SU-DHL-6 (cell line): ENCODE data around the gene GPNMB.
A peak's percentile ranks its signal among the peaks of the same experiment; 100 is the strongest.

Source experiments
- H2AFZ ChIP-seq: fragments of 200-600 bp; sonication (generic); 2 replicates; pipeline ENCODE4 v1.6.1; 2014; ENCODE audit warnings: low read depth, mild to moderate bottlenecking, moderate library complexity, mixed read lengths, antibody characterized with exemption, low read length; ENCODE audit not compliant: severe bottlenecking
- H3F3A ChIP-seq: fragments of 200-600 bp; shearing (Covaris generic); 2 replicates; pipeline ENCODE4 v1.6.0; 2016; ENCODE audit warnings: antibody characterized with exemption, mild to moderate bottlenecking; ENCODE audit not compliant: insufficient read depth
- H3K27ac ChIP-seq: fragments of 200-600 bp; sonication (generic); 2 replicates; pipeline ENCODE4 v1.5.1; 2016; ENCODE audit warnings: low read depth, mild to moderate bottlenecking, low read length, moderate library complexity, mixed read lengths
- H3K27me3 ChIP-seq: fragments of 200-600 bp; sonication (generic), shearing (Covaris generic); 2 replicates; pipeline ENCODE4 v1.6.0; 2014; ENCODE audit warnings: mild to moderate bottlenecking, low read length
- H3K36me3 ChIP-seq: fragments of 200-600 bp; sonication (generic); 2 replicates; pipeline ENCODE4 v1.6.1; 2014; ENCODE audit warnings: mild to moderate bottlenecking, low read length, mixed read lengths
- H3K4me2 ChIP-seq: fragments of 300-600, 200-600 bp; shearing (Covaris generic), sonication (generic); 2 replicates; pipeline ENCODE4 v1.6.0; 2014; ENCODE audit warnings: low read length, low read depth, mild to moderate bottlenecking; ENCODE audit not compliant: poor library complexity, severe bottlenecking
- H3K4me3 ChIP-seq: fragments of 200-600 bp; sonication (generic); 2 replicates; pipeline ENCODE4 v1.5.1; 2014; ENCODE audit warnings: antibody characterized with exemption, low read length, mild to moderate bottlenecking, mixed read lengths; ENCODE audit not compliant: insufficient read depth, poor library complexity, severe bottlenecking
- H3K79me2 ChIP-seq: fragments of 200-600 bp; sonication (generic); 2 replicates; pipeline ENCODE4 v1.6.1; 2014; ENCODE audit warnings: mild to moderate bottlenecking, low read length, moderate library complexity; ENCODE audit not compliant: insufficient read depth
- H3K9ac ChIP-seq: fragments of 200-600 bp; sonication (generic); 2 replicates; pipeline ENCODE4 v1.7.0; 2014; ENCODE audit warnings: mild to moderate bottlenecking, low read length
- H3K9me2 ChIP-seq: fragments of 200-600 bp; sonication (generic); replicated peaks from 2 replicates; pipeline ENCODE4 v1.6.1; 2014; ENCODE audit warnings: low read length; ENCODE audit not compliant: insufficient read depth
- H3K9me3 ChIP-seq: fragments of 200-600 bp; sonication (generic); 2 replicates; pipeline ENCODE4 v1.6.1; 2014; ENCODE audit warnings: low read length, mixed read lengths; ENCODE audit not compliant: insufficient read depth
- H4K20me1 ChIP-seq: fragments of 200-600 bp; sonication (generic); 2 replicates; pipeline ENCODE4 v1.6.1; 2014; ENCODE audit warnings: low read depth, mild to moderate bottlenecking, antibody characterized with exemption, low read length, moderate library complexity, mixed read lengths
- CTCF ChIP-seq: fragments of 200-600 bp; sonication (generic); IDR thresholded peaks from one replicate; pipeline ENCODE4 v1.5.1; 2017; ENCODE audit warnings: antibody characterized with exemption, mild to moderate bottlenecking, low read length, moderate library complexity; ENCODE audit not compliant: insufficient read depth, poor library complexity, severe bottlenecking
- EZH2phosphoT487 ChIP-seq: fragments of 200-600 bp; sonication (generic), shearing (Covaris generic); conservative IDR thresholded peaks from 2 replicates; pipeline ENCODE4 v1.6.1; 2018; ENCODE audit warnings: mild to moderate bottlenecking, antibody characterized with exemption, low read length, moderate library complexity, mixed read lengths

The GPNMB gene

GRCh38 chr7:23275912-23276311 lies 29.3 kb downstream of the GPNMB start:
- no peak overlapping the region for H2AFZ ChIP-seq
- H3K27ac ChIP-seq = no peak overlapping the region
- peaks cover 9% of the 10 kb centered on the region; the same call in 1 of the 2 replicates for H3F3A ChIP-seq
- no peak overlapping the region for H3K9ac ChIP-seq
- H3K36me3 ChIP-seq = no peaks in the 10 kb centered on the region
- TF ChIP-seq CTCF (no peak), EZH2phosphoT487 (no peak)
- H3K79me2 ChIP-seq = no peaks in the 10 kb centered on the region; the same call in 1 of the 2 replicates
- no peaks in the 10 kb centered on the region for H3K9me3 ChIP-seq
- no peaks in the 10 kb centered on the region for H3K9me2 ChIP-seq
- no peaks in the 10 kb centered on the region for H4K20me1 ChIP-seq
- H3K4me3 ChIP-seq = no peak overlapping the region
- H3K4me2 ChIP-seq = no peak overlapping the region
- H3K27me3 ChIP-seq = no peaks in the 10 kb centered on the region

GRCh38 chr7:23276376-23276775 lies 29.8 kb downstream of the GPNMB start:
- Histone ChIP-seq H2AFZ (no peak overlapping the region), H3K27ac (no peak overlapping the region), H3K36me3 (no peaks in the 10 kb centered on the region)

GRCh38 chr7:23276947-23277346 lies 30.4 kb downstream of the GPNMB start:
- peak overlapping the region; percentile 15 for H3K27ac ChIP-seq
- H3K9me3 ChIP-seq = no peaks in the 10 kb centered on the region
- H4K20me1 ChIP-seq = no peaks in the 10 kb centered on the region
- no peak overlapping the region for H3K4me2 ChIP-seq
- H2AFZ ChIP-seq = peak overlapping the region; percentile 50
- no peaks in the 10 kb centered on the region for H3K27me3 ChIP-seq
- no peak overlapping the region for H3K9ac ChIP-seq
- peaks cover 9% of the 10 kb centered on the region; the same call in 1 of the 2 replicates for H3F3A ChIP-seq
- no peaks in the 10 kb centered on the region for H3K9me2 ChIP-seq
- H3K79me2 ChIP-seq = no peaks in the 10 kb centered on the region; the same call in 1 of the 2 replicates
- H3K4me3 ChIP-seq = no peak overlapping the region
- no peaks in the 10 kb centered on the region for H3K36me3 ChIP-seq
- TF ChIP-seq CTCF = no peak
- no peak for TF ChIP-seq EZH2phosphoT487

More at GRCh38 chr7:23276376-23276775, 29.8 kb downstream of the GPNMB start:
- no peaks in the 10 kb centered on the region for H3K27me3 ChIP-seq
- no peak overlapping the region for H3K4me3 ChIP-seq
- no peak overlapping the region for H3K9ac ChIP-seq
- H4K20me1 ChIP-seq = no peaks in the 10 kb centered on the region
- H3K4me2 ChIP-seq = no peak overlapping the region
- TF ChIP-seq CTCF (peak; percentile 79), EZH2phosphoT487 (no peak)
- no peaks in the 10 kb centered on the region; the same call in 1 of the 2 replicates for H3K79me2 ChIP-seq
- H3F3A ChIP-seq = peaks cover 9% of the 10 kb centered on the region; the same call in 1 of the 2 replicates
- H3K9me3 ChIP-seq = no peaks in the 10 kb centered on the region
- no peaks in the 10 kb centered on the region for H3K9me2 ChIP-seq
